GM10266 (cell line): ENCODE results near the gene AVL9.

Experiments used
- DNase-seq: peaks from one replicate; pipeline ENCODE4 v3.0.0; 2012; ENCODE audit errors: extremely low spot score
- TF ChIP-seq, protein P1 (sequence below): IDR thresholded peaks from 2 replicates; pipeline ENCODE4 v1.5.1; 2012; ENCODE audit warnings: mild to moderate bottlenecking, low read depth; ENCODE audit not compliant: control insufficient read depth, insufficient read depth; ENCODE audit errors: missing control alignments

AVL9 gene

DNA sequence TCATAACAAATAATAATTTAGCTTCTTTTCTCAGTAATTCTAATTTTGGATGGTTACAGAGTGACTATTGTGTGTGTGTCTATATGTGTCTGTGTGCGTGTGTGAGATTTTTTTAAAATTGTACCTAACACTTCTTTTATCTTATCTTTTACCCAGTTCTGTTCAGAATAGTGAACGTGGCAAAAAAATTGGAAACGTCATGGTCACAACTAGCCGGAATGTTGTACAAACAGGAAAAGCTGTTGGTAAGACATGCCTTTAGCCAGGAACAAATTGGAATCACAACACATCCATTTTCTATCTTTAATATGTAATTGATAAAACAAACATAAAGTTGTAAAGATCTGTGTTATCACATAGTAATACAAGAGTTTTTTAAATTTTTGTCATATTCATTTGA is 85.4 kb downstream of the AVL9 start:
- TF ChIP-seq, protein P1, sequence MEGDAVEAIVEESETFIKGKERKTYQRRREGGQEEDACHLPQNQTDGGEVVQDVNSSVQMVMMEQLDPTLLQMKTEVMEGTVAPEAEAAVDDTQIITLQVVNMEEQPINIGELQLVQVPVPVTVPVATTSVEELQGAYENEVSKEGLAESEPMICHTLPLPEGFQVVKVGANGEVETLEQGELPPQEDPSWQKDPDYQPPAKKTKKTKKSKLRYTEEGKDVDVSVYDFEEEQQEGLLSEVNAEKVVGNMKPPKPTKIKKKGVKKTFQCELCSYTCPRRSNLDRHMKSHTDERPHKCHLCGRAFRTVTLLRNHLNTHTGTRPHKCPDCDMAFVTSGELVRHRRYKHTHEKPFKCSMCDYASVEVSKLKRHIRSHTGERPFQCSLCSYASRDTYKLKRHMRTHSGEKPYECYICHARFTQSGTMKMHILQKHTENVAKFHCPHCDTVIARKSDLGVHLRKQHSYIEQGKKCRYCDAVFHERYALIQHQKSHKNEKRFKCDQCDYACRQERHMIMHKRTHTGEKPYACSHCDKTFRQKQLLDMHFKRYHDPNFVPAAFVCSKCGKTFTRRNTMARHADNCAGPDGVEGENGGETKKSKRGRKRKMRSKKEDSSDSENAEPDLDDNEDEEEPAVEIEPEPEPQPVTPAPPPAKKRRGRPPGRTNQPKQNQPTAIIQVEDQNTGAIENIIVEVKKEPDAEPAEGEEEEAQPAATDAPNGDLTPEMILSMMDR, result no peak
- DNase-seq, result no peak

DNA sequence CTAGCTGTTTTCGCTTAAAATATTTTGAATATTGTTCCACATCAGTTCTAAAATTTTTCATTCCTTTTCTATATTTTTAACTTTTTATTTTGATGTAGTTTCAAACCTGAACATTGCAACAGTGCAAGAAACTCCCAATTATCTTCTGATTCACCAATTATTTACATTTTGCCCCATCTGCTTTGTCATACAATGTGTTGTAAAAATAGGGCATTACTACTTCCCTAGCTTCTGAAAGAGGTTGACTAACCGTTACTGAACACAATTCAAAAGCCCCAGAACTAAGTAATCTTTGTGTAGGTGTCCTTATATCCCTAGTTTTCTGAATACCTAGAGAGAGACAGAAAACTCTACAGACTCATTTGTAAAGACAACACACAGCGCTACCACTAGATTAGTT is 86.7 kb downstream of the AVL9 start:
- TF ChIP-seq, protein P1, result no peak
- DNase-seq, result no peak

DNA sequence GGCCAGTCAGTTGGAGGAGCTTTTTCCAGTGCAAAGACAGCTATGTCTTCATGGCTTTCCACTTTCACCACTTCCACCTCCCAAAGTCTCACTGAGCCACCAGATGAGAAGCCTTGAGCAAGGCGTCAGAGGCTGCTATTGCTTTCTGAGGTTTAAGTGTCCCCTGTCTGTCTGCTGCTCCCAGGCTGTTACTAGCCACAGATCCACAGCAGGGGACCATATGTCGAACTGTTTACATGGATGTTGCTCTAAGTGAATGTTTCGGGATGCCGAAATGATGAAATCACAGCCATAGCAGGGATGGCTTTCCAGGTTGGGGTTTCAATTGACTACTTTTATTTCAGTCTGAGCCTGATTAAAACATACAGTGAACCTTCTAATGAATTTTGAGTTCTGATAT is 88.5 kb downstream of the AVL9 start:
- TF ChIP-seq, protein P1, result no peak
- no peak for DNase-seq

DNA sequence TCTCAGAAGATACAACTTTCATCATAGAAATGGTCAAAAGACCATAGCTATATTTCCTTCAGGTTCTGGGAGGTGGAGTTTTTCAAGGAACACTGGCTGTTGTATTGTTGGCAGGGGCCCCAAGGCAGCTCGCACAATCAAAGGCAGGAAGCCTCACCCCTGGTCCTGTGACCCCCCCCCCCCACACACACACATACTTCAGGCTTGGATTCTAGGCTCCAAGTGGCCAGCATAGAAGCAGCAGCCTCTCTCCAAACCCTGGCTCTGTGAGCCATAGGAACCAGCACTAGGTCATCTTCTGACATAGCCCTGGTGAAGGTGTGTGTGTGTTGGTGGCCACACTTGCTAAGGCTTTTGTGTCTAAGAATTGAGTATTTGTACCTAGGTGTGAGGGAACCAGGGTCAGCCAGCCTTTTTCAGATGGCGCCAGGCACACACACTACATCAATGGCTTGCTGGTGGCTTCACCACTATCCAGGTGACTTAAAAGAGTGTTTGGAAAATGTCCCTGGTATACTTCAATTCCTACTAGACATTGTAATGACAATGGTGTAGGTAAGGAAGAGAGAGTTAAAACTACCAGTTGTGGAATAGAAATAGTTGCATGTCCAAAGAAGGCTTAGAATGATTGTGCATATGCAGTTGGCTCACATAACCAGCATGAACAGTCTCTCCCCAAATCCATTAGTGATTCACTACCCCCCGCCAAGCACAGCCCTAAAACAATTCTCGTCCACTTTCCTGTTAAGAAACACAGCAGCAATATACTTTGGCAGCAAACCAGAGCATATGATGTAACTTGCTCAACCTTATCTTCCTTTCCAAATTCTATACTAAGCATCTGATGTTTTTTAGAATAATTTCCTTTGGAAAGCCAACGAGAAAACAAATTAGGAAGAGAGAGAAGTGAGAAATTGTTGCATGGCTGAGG is 91.3 kb downstream of the AVL9 start:
- no peak for DNase-seq
- TF ChIP-seq, protein P1, result no peak

GRCh38 chr7:32587411-32587948 is 92.2 kb downstream of the AVL9 start:
- TF ChIP-seq, protein P1, result no peak
- no peak for DNase-seq

- TF ChIP-seq, protein P1, result peak; percentile 18
Observed at GRCh38 chr7:32588657-32589056, 93.4 kb downstream of the AVL9 start.

DNA sequence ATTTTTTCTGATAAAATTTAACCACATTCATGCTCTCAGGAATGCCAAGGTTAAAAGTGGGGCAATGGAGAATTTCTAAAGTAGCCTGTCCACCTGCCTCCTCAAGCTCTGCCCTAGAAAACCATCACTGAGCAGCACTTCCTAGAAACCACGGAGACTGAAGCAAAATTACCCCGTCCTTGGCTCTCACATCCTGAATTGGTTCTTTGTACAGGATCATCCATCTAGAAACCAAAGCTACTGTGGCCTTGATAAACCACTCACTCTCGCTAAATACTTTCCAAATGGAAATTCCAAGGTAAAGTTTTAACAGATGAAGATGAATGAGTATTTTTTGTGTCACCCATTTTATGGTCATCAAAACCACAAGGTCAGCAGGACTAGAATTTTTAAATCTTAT is 96.6 kb downstream of the AVL9 start:
- no peak for DNase-seq
- TF ChIP-seq, protein P1, result no peak

More at GRCh38 chr7:32588657-32589056, 93.4 kb downstream of the AVL9 start:
- peak; percentile 47 for DNase-seq
